ENCODE data around the gene MED13L.

The MED13L gene

DNA sequence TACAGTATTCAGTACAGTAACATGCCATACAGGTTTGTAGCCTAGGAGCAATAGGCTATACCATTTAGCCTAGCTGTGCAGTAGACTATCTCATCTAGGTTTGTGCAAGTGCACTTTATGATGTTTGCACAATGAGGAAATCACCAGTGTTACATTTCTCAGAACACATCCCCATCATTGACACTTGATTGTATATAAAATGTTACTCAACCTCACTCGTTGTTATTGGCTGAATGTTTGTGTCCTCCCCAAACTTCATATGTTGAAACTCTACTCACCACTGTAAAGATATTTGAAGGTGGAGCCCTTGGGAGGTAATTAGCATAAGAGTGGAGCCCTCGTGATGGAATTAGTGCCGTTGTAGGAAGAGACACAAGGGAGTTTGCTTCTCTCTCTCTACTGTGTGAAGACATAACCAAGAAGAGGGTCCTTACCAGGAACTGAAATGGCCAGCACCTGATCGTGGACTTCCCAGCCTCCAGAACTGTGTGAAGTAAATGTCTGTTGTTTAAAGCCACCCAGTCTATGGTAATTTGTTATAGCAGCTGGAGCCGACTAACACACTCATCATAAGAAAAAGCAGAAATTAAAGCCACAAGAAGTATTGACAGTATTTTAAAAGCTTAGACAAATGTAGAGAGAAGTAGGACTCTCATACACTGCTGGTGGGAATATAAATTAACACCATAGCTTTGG, 3.2 kb upstream of the MED13L start:
- DNase-seq: no peak
- intact Hi-C loops (cut with DNase I): no loop called here

DNA sequence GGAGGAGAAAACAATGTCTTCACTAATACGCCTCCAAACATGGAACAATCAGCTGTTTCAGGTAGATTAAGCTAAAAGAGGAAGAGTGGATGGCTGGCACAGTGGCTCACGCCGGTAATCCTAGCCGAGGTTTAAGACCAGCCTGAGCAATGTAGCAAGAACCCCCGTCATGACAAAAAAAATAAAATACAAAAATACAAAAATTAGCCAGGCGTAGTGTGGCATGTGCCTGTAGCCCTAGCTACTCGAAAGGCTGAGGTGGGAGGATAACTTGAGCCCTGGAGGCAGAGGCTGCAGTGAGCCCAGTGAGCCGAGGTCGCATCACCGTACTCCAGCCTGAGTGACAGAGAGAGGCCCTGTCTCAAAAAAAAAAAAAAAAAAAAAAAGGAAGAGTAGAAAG, 1.2 kb upstream of the MED13L start:
- DNase-seq: no peak
- intact Hi-C loops (cut with DNase I): loop anchor here (5.0 to 10.0 kb wide), 4 partner anchors 41 to 426 kb away; no protein-coding TSS in a partner anchor

DNA sequence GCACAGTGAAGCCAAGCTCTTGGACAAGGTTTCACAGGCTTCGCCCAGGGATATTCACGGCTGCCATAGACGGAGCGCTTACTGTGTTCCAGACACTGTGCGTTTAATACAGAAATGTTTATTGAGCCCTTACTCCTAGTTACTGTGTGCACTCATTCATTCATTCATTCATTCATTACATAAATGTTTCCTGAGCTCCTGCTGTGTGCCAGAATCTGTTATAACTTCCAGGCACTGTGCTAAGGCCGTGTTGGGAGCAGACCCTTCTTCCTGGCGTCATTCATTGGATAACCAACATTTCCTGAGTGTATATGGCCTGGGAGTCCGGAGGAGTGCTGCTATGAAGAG, 760 bp upstream of the MED13L start:
- intact Hi-C loops (cut with DNase I): loop anchor here (5.0 to 10.0 kb wide), 4 partner anchors 41 to 427 kb away; no protein-coding TSS in a partner anchor
- DNase-seq: no peak

DNA sequence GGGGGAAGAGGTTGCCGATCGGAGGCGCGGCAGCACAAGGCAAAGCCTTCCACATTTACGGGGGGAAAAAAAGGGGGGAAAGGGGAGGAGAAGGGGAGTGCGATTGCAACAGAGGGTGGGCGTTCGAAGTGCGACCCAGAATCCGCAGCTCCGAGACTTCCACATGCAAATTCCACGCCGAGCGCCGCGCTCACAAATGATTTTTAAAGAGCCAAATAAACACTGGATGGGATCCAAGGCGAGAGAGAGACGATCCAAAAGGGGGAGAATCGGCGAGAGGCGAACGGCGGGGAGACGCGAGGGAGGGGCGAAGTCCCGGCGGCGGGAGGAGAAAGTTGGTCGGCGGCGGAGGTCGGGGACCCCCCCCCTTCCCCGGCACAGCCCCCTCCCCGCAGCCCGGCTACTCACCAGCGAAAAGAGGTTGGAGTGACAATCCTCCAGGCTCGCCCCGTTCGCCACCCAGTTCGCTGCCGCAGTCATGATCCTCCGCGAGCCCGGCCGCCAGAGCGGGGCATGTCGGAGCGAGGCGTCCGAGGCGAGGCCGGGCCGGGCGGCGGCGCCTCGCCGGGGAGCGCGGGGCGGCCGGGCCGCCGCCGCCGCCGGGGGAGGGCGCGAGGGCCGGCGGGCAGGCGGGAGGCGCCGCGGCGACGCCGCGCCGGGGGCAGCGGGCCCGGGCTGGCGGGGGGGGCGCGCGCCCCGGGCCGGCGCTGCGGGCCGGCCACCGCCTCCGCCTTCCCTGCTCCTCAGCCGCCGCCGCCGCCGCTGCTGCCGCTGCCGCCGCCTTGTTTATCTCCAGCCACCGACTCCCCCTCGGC, 634 bp downstream of the MED13L start:
- intact Hi-C loops (cut with DNase I): loop anchor here (5.0 to 10.0 kb wide), 4 partner anchors 40 to 428 kb away; no protein-coding TSS in a partner anchor

DNA sequence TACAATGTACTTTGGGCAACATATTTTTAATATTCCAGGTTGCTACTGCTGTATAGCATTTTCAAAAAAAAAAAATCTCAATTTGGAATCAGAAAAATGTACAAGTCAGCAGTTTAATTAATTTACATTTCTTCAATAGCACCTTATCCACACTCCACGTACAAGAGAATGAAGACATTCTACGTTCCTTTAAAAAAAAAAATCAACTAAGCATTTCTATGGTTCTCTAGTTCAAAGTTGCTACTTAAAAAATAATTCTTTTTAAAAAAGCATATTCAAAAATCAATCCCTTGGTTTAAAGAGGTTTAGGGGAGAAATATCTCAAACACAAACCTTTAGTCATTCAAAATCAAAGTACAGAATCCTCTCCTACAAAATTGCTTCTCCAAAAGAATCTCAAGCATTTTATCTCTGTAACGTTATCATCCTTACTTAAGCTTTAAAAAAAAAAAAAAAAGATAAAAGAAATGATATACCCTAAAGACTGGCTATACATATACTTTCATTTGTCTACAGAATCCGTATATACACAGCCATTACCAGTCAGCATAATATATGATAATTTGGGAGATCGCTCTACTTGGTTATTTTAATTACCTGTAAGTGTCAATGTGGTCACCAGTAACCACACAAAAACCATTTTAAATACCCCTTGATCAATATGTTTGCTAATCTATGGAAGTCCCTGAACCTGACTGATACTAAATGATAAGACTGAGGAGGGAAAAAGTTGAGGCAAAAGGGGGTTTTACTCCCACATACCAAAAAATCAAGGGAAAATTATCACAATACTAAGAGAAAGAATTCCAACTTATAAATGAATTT, 2.7 kb downstream of the MED13L start:
- no peak for DNase-seq
- intact Hi-C loops (cut with DNase I): loop anchor here (5.0 to 10.0 kb wide), 4 partner anchors 37 to 430 kb away; no protein-coding TSS in a partner anchor

More for the DNA sequence above, 634 bp downstream of the MED13L start:
- peak; percentile 27 to 87 (median 49) for DNase-seq

DNA sequence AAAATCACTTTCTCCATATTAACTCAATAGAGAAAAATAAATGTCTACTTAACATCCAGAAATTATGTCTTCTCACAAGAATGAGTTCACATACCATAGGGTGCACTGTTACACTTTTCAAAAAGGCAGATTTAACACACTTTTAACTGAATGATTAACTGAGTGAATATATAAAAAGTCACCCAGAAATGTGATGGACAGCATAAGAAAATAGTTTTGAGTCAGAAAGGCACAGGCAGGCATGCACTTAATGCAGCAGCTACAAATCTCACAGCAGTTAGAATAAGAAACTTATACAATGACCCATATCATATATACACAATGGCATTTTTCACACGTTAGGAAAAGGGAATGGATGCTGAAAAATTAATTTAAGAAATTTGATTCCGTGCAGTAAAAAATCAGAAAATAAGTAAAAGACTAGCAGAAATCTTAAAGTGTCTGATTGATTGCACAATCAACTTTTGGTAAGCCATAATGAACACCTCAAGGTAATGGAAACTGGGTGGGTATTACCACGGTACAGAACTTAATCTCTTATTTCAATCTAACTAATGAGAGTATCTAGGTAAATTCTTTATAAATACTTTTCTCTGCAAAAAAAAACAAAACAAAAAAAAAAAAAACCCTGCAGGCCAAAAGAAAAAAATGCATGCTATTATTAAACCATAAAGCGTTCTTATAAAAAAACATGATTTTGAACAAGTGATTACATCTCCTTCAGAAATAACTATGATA, 3.5 kb downstream of the MED13L start:
- intact Hi-C loops (cut with DNase I): loop anchor here (10.0 kb wide), 1 partner anchor 431 kb away; no protein-coding TSS in a partner anchor
- DNase-seq: no peak

DNA sequence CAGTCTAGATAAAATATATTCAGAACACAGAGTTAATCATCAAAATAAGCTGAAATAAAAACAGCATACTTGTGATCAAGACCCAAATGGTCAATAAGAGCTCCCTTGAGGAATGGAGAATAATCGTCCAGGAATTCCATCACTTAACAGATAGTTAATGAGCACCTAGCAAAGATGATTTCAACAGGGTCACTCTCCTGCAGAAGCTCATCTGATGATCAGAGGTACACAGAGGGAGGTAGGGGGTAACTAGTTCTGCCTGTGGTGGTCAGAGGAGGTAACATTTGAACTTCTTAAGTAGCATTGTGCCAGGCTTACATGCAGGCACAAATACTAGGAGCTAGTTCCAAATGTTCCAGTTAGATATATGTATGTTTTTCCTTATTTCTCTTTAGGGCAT, 9.5 kb downstream of the MED13L start:
- intact Hi-C loops (cut with DNase I): no loop called here

DNA sequence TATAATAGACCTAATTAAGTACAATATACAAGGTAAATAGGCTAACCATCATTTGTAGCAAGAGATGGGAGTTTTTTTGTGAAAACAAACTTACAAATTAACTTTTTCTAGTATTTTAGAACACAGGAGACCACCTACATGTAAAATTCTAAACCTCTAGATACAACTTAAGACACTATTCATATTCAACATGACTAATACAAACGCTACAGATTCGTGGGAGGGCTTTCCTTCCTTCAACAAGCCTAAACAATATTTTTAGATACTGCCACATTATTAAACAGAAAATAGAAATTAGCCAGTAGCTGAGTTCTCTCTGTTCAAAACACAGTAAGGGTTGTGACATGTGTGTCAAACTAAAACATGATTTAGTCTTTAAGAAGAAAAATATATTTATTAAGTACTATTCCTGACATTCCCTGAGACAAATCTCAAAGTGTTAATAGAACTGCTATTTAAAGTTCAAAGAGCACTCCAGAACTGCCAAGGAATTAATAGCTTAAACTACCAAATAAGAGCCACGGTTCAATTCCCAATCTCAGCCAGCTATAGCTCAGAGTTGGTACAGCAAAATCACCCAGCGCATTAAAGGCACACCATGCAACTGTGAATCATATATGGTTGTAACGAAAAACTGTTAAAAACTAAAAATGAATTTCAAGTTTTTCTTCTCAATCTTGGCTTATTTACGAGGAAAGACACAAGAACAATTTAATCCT, 10.7 kb downstream of the MED13L start:
- no peak for DNase-seq

More for the DNA sequence above, 9.5 kb downstream of the MED13L start:
- DNase-seq: no peak

DNA sequence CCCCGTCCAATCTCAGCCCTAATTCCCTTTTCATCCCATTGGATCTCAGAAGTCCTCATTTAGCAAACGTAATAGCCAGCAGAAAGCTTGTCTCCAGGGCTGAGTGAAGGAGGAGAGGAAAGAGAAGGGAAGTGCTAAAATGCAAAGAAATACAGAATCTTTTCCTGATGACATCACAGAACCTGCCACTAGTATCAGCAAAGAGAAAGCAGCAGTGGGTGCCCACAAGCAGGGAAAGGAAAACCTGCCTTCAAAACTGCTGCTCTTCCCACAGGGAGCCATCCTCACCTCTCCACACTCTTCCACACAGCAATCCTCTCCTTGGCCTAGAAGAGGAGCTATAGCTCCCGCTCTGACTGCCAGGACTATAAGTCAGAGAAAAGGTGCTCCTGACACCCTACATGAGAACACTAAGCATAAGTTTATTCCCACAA, 11.3 kb downstream of the MED13L start:
- intact Hi-C loops (cut with DNase I): no loop called here
- no peak for DNase-seq

More for the DNA sequence above, 10.7 kb downstream of the MED13L start:
- intact Hi-C loops (cut with DNase I): no loop called here

DNA sequence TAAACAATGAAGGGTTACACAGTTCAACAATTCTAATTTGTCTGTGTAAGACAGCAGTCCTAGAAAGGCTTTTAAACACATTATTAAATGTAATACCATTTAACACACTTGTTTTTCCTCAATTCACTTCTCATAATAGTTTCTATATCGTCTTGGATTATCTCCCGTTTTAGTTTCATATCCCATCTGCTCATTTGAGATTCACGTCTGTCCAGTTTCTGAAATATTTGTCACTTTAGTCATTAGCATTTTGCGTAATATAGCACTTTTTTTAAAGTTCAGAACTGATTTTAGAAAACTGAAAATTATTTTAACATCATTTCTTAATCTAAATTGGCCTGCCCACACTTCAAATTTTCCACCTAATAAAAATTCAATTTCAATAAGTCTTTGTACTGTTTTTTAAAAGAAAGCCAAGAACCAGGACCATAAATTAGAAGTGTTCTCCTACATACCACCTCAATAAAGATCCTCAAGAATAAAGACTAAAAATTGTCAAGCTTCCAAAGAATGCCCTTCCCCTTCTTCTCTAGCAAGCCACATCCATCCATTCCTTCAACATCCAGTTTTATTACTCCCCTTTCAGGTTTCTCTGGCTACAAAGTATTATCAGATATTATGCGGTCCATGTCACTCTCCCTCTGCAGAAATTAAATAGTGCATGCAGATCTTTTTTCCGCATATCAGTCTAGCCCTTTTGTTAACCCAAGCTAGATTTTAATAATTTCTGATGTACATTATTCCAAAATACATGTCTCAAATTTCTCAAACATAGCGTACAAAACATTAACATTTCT, 11.9 kb downstream of the MED13L start:
- intact Hi-C loops (cut with DNase I): no loop called here
- DNase-seq: no peak

DNA sequence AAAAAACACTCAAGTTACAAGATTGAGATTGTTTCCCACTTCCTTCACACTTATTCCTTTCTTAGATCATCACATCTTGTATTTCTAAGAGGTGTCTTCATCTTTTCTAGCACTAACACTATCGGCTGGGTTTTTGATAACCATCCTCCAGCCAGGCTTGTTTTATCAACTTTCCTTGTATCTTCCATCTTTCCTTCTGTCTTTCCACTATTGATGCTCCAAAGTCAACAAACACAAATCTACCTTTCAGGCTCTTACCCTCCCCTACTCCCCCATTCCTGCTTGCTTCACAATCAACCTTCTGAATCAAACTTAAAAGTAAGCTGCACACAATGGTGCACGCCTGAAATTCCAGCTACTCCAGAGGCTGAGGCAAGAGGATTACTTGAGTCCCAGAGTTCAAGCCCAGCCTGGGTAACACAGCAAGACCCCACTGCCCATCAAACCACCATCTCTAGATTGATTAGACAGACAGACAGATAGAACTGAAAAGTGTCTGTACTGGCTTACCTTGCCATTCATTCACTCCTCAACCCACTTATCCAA, 12.9 kb downstream of the MED13L start:
- intact Hi-C loops (cut with DNase I): no loop called here
- no peak for DNase-seq

DNA sequence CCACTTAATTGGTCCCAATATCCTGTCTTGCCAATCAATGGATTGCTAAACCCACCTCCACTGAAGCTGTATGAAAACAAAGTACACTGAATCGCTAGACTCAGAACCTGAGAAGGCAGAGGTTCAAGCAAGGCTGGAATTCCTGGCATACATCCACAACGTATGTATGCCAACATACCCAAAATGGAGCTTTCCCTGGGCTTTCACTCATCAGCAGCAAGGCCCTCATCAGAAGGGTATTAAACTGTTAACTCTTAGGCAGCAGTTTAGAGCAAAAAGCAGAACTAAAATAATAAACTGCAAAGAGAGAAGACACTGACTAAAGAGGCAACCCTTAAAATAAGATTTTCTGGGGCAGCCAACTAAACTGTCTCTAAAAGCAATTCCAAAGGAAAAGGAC, 13.6 kb downstream of the MED13L start:
- intact Hi-C loops (cut with DNase I): no loop called here
- DNase-seq: no peak

DNA sequence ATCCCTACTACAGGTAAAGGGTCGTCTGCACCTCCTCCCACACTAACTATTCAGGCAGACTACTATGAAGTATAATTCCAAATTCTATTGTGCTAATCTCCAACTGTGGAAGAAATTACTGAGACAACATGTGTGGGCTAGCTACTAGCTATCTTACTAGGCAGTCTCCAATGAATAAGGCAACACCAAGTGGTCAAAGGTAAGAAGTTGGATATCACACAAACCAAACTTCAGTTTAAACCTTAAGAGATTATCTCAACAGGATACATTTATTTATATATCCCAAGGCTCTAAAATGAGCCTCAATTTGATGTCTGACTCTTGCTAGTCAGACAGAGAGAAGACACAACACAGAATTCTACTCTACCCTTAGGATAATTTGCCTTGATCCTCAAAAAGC, 14.1 kb downstream of the MED13L start:
- intact Hi-C loops (cut with DNase I): no loop called here
- DNase-seq: no peak

DNA sequence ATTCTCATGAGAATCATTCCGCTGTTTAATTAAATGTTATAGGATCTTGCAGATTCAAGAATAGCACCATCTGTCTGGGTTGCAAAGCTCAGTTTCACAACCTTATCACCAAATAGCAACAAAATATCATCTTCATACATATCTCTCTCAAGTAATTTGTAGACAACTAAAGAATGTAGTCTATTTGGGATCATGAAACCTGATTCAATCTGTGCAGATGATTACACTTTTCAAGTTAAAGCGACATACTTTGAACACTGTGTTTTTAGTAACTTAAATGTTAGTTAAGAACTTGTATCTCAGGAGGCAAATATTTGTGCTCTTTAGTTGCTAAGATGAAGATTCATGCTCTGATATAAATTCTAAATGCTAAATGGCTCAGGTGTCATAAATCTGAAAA, 14.8 kb downstream of the MED13L start:
- intact Hi-C loops (cut with DNase I): no loop called here
- DNase-seq: no peak

DNA sequence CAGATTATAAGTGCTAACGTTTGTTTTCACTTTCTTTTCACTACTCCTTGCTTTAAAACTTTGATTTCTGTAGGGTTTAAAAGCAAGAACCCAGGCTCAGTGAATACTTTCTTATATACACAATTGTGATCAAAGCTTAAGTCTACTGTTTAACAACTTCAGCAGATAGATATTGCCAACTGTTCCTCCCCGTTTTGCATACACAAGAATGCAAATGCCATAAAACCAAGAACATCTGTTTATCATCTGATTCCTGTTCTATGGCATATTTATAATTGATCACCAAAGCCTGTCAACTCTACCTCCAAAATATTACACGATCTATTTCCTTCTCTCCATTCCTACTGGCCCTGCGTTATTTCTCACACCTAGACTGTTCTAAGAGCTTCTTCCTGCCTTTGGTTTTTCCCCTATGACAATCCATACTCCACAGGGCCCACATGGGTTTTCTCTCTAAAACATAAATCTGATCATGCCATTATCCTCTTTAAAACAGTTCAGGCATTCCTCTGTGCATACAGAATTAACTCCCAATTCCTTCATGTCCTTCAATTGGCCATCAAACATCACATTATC, 15.9 kb downstream of the MED13L start:
- intact Hi-C loops (cut with DNase I): no loop called here
- DNase-seq: no peak

DNA sequence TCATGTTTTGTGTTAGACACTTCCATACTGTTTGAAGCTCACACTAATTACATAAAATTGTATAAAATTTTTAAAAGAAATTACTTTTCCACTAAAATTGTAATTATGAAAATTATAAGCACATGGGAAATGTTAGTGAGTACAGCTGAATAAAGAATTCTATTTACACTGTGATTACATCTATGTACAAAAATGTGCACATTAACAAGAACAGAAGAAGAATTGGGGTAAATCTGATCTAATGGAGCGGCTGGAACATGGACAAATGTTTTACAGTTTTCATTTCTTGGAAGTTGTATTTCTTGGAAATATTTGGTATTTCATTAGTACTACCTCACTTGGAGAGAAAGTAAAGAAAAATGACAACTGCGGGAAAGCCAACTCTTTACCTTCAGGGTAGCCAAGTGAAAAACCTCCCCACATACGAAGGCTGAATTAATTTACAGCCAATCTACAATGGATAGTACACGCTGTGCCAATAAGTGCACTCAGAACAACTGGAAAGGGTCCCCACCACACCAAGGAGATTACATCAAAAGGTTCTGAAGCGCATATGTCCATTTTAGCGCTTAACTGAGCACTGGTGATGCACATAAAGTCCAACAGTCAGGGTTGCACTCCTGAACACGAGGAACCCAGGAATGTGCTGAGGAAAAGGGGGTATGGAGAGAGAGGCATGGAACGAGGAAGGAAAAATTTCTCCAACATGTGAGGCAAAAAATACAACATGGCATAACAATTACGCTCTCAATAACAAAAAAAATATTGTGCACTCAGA, 17.5 kb downstream of the MED13L start:
- no peak for DNase-seq
- intact Hi-C loops (cut with DNase I): no loop called here

DNA sequence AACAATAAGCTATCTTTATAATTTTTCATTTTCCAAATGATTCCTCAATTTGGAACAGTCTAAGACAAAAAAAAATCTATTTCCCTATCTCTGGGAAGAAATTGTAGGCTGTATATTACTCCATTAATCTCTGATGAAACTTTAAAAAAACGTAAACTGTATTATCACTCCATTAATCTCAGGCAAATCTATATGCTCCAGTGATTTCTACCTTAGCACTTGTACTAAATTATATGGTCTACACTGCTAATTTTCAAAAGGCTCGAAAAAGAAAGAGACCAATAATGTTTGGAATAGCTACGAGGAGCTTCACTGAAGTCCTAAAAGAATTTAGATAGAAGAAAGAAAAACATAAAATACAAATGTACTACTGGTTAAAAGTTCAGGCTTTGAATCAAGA, 19.7 kb downstream of the MED13L start:
- intact Hi-C loops (cut with DNase I): no loop called here
- DNase-seq: no peak
